ENCODE measurements around the gene USH2A.

The USH2A gene

GRCh38 chr1:215645182-215645581, 778.1 kb downstream of the USH2A start:
- in situ Hi-C loops (cut with MboI; ENCODE audit: low pct_unique_long_range_greater_than_20kb, low sequenced_read_pairs, unreplicated experiment), result no loop called here

GRCh38 chr1:215643592-215644321, 779.5 kb downstream of the USH2A start:
- in situ Hi-C loops (cut with MboI; ENCODE audit: low pct_unique_long_range_greater_than_20kb, low sequenced_read_pairs, unreplicated experiment), result no loop called here
- no peak for TF ChIP-seq CTCF (IDR thresholded peaks at IDR 0.05; ENCODE audit: extremely low read depth, insufficient read depth, missing control alignments)
- no peak for DNase-seq (ENCODE audit: low spot score)

More at GRCh38 chr1:215645182-215645581, 778.1 kb downstream of the USH2A start:
- no peak for TF ChIP-seq CTCF (IDR thresholded peaks at IDR 0.05; ENCODE audit: extremely low read depth, insufficient read depth, missing control alignments)
- DNase-seq (ENCODE audit: low spot score), result no peak

GRCh38 chr1:215640429-215641148, 782.7 kb downstream of the USH2A start:
- DNase-seq (ENCODE audit: low spot score), result no peak
- no peak for TF ChIP-seq CTCF (IDR thresholded peaks at IDR 0.05; ENCODE audit: extremely low read depth, insufficient read depth, missing control alignments)
- in situ Hi-C loops (cut with MboI; ENCODE audit: low pct_unique_long_range_greater_than_20kb, low sequenced_read_pairs, unreplicated experiment), result no loop called here

GRCh38 chr1:215637041-215637573, 786.1 kb downstream of the USH2A start:
- TF ChIP-seq CTCF (IDR thresholded peaks at IDR 0.05; ENCODE audit: extremely low read depth, insufficient read depth, missing control alignments), result no peak
- DNase-seq (ENCODE audit: low spot score), result no peak
- in situ Hi-C loops (cut with MboI; ENCODE audit: low pct_unique_long_range_greater_than_20kb, low sequenced_read_pairs, unreplicated experiment), result no loop called here

GRCh38 chr1:215636258-215636965, 786.8 kb downstream of the USH2A start:
- no peak for TF ChIP-seq CTCF (IDR thresholded peaks at IDR 0.05; ENCODE audit: extremely low read depth, insufficient read depth, missing control alignments)
- no peak for DNase-seq (ENCODE audit: low spot score)
- in situ Hi-C loops (cut with MboI; ENCODE audit: low pct_unique_long_range_greater_than_20kb, low sequenced_read_pairs, unreplicated experiment), result no loop called here

- no peak for TF ChIP-seq CTCF (IDR thresholded peaks at IDR 0.05; ENCODE audit: extremely low read depth, insufficient read depth, missing control alignments)
- in situ Hi-C loops (cut with MboI; ENCODE audit: low pct_unique_long_range_greater_than_20kb, low sequenced_read_pairs, unreplicated experiment), result no loop called here
- DNase-seq (ENCODE audit: low spot score), result no peak
Observed at GRCh38 chr1:215635827-215636226, 787.4 kb downstream of the USH2A start.
